Neural progenitor cell (in vitro differentiated cells): ENCODE data around the gene ANKRD12. TPM values are rescaled to one million over a fixed set of nuclear protein-coding genes. Genes with fewer than 3 reads are reported as not detected.

Experiments used
- DNase-seq: peaks from one replicate; pipeline ENCODE4 v3.0.0-alpha.2; 2016; ENCODE audit warnings: low spot score
- H2AFZ ChIP-seq: fragments of 200-600 bp; sonication (generic); replicated peaks from 2 replicates; pipeline ENCODE4 v1.6.1; 2016; ENCODE audit warnings: antibody characterized with exemption
- H3F3A ChIP-seq: fragments of 200-600 bp; sonication (generic); 2 replicates; pipeline ENCODE4 v1.6.1; 2016; ENCODE audit warnings: antibody characterized with exemption, low read depth
- H3K27ac ChIP-seq: fragments of 200-600 bp; sonication (generic); 2 replicates; pipeline ENCODE4 v1.5.1; 2016; ENCODE audit warnings: mild to moderate bottlenecking
- H3K27me3 ChIP-seq: fragments of 200-600 bp; sonication (generic); 2 replicates; pipeline ENCODE4 v1.6.1; 2016; ENCODE audit warnings: mild to moderate bottlenecking, moderate library complexity
- H3K36me3 ChIP-seq: fragments of 200-600 bp; sonication (generic); 2 replicates; pipeline ENCODE4 v1.5.1; 2016
- H3K4me1 ChIP-seq: fragments of 200-600 bp; sonication (generic); 2 replicates; pipeline ENCODE4 v1.6.1; 2016; ENCODE audit warnings: mixed run types
- H3K4me2 ChIP-seq: fragments of 200-600 bp; sonication (generic); 2 replicates; pipeline ENCODE4 v1.6.1; 2016
- H3K4me3 ChIP-seq: fragments of 200-600 bp; sonication (generic); 2 replicates; pipeline ENCODE4 v1.5.1; 2016
- H3K79me2 ChIP-seq: fragments of 200-600 bp; sonication (generic); 2 replicates; pipeline ENCODE4 v1.6.1; 2016; ENCODE audit warnings: low read depth
- H3K9ac ChIP-seq: fragments of 200-600 bp; sonication (generic); 2 replicates; pipeline ENCODE4 v1.6.1; 2016
- H3K9me3 ChIP-seq: fragments of 200-600 bp; sonication (generic); 2 replicates; pipeline ENCODE4 v1.5.1; 2016; ENCODE audit warnings: low read depth
- H4K20me1 ChIP-seq: fragments of 200-600 bp; sonication (generic); 2 replicates; pipeline ENCODE4 v1.6.1; 2016; ENCODE audit warnings: low read depth
- H3K27ac Mint-ChIP-seq: 3 replicates; pipeline ENCODE4 v1.8.0; 2021; ENCODE audit warnings: mixed read lengths
- H3K27me3 Mint-ChIP-seq: 2 replicates; pipeline ENCODE4 v1.8.0; 2022; ENCODE audit warnings: low read depth, mild to moderate bottlenecking, inconsistent platforms, moderate library complexity, mixed read lengths; ENCODE audit not compliant: insufficient read depth
- H3K36me3 Mint-ChIP-seq: 3 replicates; pipeline ENCODE4 v1.8.0; 2021; ENCODE audit warnings: mixed read lengths
- H3K4me1 Mint-ChIP-seq: 3 replicates; pipeline ENCODE4 v1.8.0; 2021; ENCODE audit warnings: mixed read lengths
- H3K4me3 Mint-ChIP-seq: 3 replicates; pipeline ENCODE4 v1.8.0; 2021; ENCODE audit warnings: mild to moderate bottlenecking, moderate library complexity, mixed read lengths
- H3K9me3 Mint-ChIP-seq: 3 replicates; pipeline ENCODE4 v1.8.0; 2020; ENCODE audit warnings: mixed read lengths
- EZH2 ChIP-seq: fragments of 200-600 bp; sonication (generic); IDR thresholded peaks from 2 replicates; pipeline ENCODE4 v1.6.1; 2017; ENCODE audit warnings: antibody characterized with exemption, mild to moderate bottlenecking, moderate library complexity
- EZH2phosphoT487 ChIP-seq: fragments of 200-600 bp; sonication (generic); IDR thresholded peaks from 2 replicates; pipeline ENCODE4 v1.6.1; 2017; ENCODE audit warnings: antibody characterized with exemption
- total RNA-seq: library from RNA; depleted of rRNA; stranded (reverse); fragments of >200 nt; gene quantifications from 2 replicates; pipeline ENCODE4 v1.2.3, GENCODE V29; 2015; ENCODE audit warnings: low replicate concordance
- TF ChIP-seq, protein P1 (sequence below): fragments of 200-600 bp; sonication (generic); IDR thresholded peaks from 2 replicates; pipeline ENCODE4 v1.5.1; 2017; ENCODE audit warnings: antibody characterized with exemption, mild to moderate bottlenecking

The ANKRD12 gene
- total RNA-seq, 1 donor from 2014 or later = 38.2 TPM

DNA sequence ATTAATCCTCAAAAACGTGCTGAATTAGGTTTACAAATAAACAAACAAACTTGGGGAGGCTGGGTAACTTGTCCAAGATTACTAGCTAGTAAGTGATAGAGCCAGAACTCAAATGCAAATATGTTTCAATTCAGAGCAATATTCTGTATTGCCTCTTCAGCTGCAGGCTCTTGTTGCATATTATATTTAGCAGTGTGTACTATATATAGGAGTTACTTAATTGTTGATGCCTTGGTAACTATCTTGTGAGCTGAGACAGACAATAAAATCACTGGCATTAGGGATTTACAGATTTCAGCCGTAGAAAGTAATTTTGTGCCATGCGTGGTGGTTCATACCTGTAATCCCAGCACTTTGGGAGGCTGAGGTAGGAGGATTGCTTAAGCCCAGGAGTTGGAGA, 10.2 kb upstream of the ANKRD12 start:
- Mint-ChIP-seq H3K4me3 (no peak overlapping the region), H3K4me1 (no peaks in the 10 kb centered on the region), H3K27me3 (no peaks in the 10 kb centered on the region), H3K27ac (no peak overlapping the region), H3K9me3 (no peaks in the 10 kb centered on the region), H3K36me3 (peaks cover 23% of the 10 kb centered on the region)
- Histone ChIP-seq H3K4me2 (no peak overlapping the region), H3K36me3 (peaks cover 51% of the 10 kb centered on the region), H3K9me3 (no peaks in the 10 kb centered on the region), H3K9ac (no peak overlapping the region), H2AFZ (no peak overlapping the region), H4K20me1 (peaks cover 16% of the 10 kb centered on the region), H3K4me3 (no peak overlapping the region), H3K4me1 (no peaks in the 10 kb centered on the region), H3K79me2 (peaks cover 45% of the 10 kb centered on the region), H3K27me3 (no peaks in the 10 kb centered on the region), H3K27ac (no peak overlapping the region), H3F3A (peaks cover 14% of the 10 kb centered on the region)
- TF ChIP-seq EZH2 = no peak
- no peak for TF ChIP-seq EZH2phosphoT487
- TF ChIP-seq, protein P1, sequence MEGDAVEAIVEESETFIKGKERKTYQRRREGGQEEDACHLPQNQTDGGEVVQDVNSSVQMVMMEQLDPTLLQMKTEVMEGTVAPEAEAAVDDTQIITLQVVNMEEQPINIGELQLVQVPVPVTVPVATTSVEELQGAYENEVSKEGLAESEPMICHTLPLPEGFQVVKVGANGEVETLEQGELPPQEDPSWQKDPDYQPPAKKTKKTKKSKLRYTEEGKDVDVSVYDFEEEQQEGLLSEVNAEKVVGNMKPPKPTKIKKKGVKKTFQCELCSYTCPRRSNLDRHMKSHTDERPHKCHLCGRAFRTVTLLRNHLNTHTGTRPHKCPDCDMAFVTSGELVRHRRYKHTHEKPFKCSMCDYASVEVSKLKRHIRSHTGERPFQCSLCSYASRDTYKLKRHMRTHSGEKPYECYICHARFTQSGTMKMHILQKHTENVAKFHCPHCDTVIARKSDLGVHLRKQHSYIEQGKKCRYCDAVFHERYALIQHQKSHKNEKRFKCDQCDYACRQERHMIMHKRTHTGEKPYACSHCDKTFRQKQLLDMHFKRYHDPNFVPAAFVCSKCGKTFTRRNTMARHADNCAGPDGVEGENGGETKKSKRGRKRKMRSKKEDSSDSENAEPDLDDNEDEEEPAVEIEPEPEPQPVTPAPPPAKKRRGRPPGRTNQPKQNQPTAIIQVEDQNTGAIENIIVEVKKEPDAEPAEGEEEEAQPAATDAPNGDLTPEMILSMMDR = no peak
- DNase-seq = no peak

DNA sequence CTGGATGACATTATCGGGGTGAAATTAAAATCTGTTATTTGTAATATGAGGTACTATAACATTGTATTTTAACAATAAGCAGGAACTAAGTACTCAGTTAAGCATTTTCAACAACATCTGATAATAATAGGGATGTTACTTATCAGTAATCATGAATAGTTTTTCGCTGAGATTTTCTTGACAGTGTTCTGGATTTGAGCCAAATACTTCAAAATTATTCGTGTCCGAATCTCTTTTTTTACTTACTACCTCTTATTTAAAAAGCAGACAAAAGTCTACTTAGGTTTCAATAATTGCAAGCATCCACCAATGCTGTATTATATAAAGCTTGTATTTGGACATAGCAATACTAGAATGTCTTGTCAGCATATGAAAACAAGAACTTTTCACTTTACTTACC, 6.4 kb upstream of the ANKRD12 start:
- peaks cover 19% of the 10 kb centered on the region for H4K20me1 ChIP-seq
- H3K4me1 ChIP-seq = peaks cover under 1% of the 10 kb centered on the region
- peaks cover 25% of the 10 kb centered on the region for H3K79me2 ChIP-seq
- DNase-seq = no peak
- Mint-ChIP-seq H3K36me3 (peaks cover 19% of the 10 kb centered on the region), H3K9me3 (no peaks in the 10 kb centered on the region), H3K27ac (no peak overlapping the region), H3K4me1 (peaks cover 6% of the 10 kb centered on the region), H3K4me3 (no peak overlapping the region), H3K27me3 (peaks cover 2% of the 10 kb centered on the region)
- peaks cover 50% of the 10 kb centered on the region for H3F3A ChIP-seq
- H3K9me3 ChIP-seq = no peaks in the 10 kb centered on the region
- H3K27me3 ChIP-seq = no peaks in the 10 kb centered on the region
- no peak overlapping the region for H3K4me3 ChIP-seq
- H3K4me2 ChIP-seq = no peak overlapping the region
- no peak overlapping the region for H3K27ac ChIP-seq
- no peak overlapping the region for H3K9ac ChIP-seq
- H3K36me3 ChIP-seq = peaks cover 36% of the 10 kb centered on the region
- H2AFZ ChIP-seq = no peak overlapping the region
- TF ChIP-seq EZH2 (no peak), EZH2phosphoT487 (no peak)
- TF ChIP-seq, protein P1 = no peak

DNA sequence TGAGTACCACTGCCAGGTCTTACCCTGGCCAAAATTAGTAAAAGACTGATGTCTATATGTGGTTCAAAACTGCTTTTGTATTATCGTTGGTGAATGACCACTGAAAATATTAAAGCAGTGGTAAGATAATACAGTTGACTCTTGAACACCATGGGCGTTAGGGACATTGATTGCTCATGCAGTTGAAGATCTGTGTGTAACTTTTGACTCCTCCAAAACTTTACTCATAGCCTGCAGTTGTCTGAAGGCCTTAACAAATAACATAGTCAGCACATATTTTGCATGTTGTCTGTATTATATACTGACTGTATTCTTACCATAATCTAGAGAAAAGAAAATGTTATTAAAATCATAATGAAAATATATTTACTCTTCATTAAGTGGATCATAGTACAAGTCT, 5.8 kb upstream of the ANKRD12 start:
- no peak overlapping the region for H3K4me3 ChIP-seq
- H3K27me3 ChIP-seq = no peaks in the 10 kb centered on the region
- Mint-ChIP-seq H3K36me3 (peaks cover 19% of the 10 kb centered on the region), H3K9me3 (no peaks in the 10 kb centered on the region), H3K4me3 (no peak overlapping the region), H3K27ac (no peak overlapping the region), H3K4me1 (peaks cover 11% of the 10 kb centered on the region), H3K27me3 (peaks cover 2% of the 10 kb centered on the region)
- peaks cover 30% of the 10 kb centered on the region for H3K36me3 ChIP-seq
- H3K4me2 ChIP-seq = no peak overlapping the region
- H3F3A ChIP-seq = peaks cover 56% of the 10 kb centered on the region
- no peak for DNase-seq
- no peaks in the 10 kb centered on the region for H3K9me3 ChIP-seq
- peaks cover 26% of the 10 kb centered on the region for H3K79me2 ChIP-seq
- H3K27ac ChIP-seq = no peak overlapping the region
- H2AFZ ChIP-seq = no peak overlapping the region
- no peak for TF ChIP-seq EZH2
- TF ChIP-seq, protein P1 = no peak
- no peak for TF ChIP-seq EZH2phosphoT487
- H4K20me1 ChIP-seq = peaks cover 20% of the 10 kb centered on the region
- H3K4me1 ChIP-seq = peaks cover 6% of the 10 kb centered on the region
- no peak overlapping the region for H3K9ac ChIP-seq
